DMS79 treated with DMSO at 0.1 percent for 48 hours (cell line): Measurements from ENCODE around the gene MSANTD3.
A peak's percentile ranks its signal among the peaks of the same experiment; 100 is the strongest.
"Not testable (repeated sequence)": the region's sequence is repeated elsewhere in the genome, so short reads cannot be mapped to it uniquely, and the experiment has no call there.

Experiments used
- DNase-seq: peaks from one replicate; lab custom pipeline; 2025; lab: John Stamatoyannopoulos, UW

The MSANTD3 gene

GRCh38 chr9:100428871-100429654 lies 2.1 kb downstream of the MSANTD3 start:
- no peak for DNase-seq

DNA sequence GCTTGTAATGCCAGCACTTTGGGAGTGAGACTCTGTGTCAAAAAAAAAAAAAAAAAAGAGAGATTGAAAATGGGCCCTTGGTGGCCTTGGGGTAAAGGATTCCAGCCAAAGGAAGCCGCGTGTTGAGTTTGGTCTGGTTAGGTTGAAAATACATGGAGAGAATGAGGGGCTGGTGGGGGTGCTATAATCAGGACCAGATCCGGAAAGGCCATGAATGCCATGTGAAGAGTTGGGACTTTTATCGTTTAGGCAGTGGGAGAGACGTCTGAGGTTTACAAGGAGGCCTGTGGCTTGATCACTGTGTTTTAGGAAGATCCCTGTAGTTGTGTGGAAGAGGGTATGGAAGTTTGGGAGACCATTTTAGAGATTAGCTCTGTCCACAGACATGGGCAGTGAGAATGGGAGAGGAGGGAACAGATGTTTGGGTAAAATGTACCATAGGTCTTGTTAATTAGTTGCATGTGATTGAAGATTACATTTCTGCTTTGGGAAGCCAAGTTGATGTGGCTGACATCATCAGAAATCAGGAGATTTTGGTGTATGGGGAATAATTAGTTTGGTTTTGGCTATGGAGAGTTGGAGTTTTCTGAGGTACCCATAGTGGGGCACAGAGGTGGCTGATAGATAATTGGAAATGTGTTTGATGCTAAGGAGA lies 3.5 kb downstream of the MSANTD3 start:
- no peak for DNase-seq

DNA sequence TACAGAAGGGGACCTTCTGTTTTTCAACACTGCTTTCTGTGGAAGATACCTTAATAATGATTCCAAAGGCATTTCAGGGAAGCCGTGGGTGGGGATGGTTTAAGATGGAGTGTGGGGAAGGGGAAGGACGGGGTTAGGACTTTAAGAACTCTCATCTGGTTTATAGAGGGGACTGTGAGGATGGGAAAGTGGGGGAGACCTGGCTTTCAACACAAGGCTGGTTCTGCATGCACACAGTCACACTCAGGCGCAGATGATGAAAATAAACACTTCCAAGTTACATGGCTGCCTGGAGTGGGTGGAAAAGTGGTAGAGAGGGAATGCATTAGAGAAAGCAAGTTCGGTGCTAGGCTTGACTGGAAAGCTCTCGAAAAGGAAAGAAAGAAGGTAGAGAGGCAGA lies 4.9 kb downstream of the MSANTD3 start:
- DNase-seq: peak; percentile 39

- peak; percentile 36 for DNase-seq
Observed at GRCh38 chr9:100432736-100433135, 5.8 kb downstream of the MSANTD3 start.

DNA sequence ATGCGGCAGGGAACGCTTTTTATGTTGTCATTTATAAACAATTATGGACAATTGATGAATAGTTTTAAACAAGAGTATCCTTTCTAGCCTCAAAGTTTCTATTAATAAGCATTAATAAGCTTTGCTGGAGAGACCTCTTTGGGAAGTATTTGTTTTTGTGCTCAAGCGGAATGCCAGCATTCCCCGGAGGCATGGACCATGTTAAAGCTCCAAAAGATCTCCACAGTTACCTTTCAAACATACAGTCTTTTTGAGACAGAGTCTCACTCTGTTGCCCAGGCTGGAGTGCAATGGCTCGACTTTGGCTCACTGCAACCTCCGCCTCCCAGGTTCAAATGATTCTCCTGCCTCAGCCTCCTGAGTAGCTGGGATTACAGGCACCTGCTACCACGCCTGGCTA lies 9.6 kb downstream of the MSANTD3 start:
- DNase-seq: no peak

- DNase-seq: peak; percentile 7
Observed at GRCh38 chr9:100437860-100438805, 11.2 kb downstream of the MSANTD3 start.

- no peak for DNase-seq
Observed at GRCh38 chr9:100440071-100440470, 13.1 kb downstream of the MSANTD3 start.

- DNase-seq: not testable (repeated sequence)
Observed at GRCh38 chr9:100440487-100440886, 13.5 kb downstream of the MSANTD3 start.

- no peak for DNase-seq
Observed at GRCh38 chr9:100441911-100442361, 15.0 kb downstream of the MSANTD3 start.

DNA sequence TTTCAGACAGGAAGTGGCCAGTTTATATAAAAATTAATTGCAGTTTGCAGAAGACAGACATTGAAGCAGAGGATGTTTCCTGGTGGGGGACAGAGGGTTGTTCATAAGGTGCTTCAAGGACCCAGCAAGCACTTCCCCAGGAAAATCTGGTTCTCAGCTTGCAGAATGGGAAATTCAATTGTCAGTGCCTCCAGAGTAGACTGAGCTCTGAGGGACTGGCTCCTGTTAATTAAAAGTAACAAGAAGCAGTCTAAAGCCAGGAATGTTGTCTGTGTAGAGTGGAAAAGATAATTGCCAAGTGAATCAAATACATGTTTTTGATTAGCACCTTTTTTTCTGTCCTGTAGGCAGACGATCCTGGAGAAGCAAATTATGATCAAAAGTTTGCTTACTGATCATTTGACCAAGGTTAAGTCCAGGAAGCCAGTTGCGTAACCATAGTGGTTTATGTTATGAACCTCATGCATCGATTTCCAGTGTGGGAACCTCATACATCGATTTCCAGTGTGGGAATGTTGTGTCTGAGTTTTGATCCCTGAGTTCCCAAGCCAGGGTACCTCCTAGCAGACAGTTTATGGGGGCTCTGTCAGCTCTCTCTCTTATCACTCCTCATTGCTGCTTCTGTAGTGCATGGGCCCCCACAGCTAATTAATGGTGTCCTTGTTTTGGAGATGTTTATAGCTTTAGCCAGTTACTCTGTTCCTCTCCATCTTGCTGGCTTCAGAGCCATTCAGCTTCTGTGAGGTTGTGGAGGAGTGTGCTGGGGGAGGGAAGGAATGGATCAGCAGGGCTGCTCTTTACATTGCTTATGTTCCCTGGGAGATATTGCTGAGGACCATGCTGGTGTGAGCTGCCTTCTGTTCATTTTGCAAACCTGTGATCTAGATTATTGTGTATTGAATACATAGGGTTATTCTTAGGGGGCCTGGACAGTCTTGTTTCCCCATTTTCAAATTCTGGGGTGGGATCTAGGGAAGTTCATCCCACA lies 17.1 kb downstream of the MSANTD3 start:
- DNase-seq: no peak

DNA sequence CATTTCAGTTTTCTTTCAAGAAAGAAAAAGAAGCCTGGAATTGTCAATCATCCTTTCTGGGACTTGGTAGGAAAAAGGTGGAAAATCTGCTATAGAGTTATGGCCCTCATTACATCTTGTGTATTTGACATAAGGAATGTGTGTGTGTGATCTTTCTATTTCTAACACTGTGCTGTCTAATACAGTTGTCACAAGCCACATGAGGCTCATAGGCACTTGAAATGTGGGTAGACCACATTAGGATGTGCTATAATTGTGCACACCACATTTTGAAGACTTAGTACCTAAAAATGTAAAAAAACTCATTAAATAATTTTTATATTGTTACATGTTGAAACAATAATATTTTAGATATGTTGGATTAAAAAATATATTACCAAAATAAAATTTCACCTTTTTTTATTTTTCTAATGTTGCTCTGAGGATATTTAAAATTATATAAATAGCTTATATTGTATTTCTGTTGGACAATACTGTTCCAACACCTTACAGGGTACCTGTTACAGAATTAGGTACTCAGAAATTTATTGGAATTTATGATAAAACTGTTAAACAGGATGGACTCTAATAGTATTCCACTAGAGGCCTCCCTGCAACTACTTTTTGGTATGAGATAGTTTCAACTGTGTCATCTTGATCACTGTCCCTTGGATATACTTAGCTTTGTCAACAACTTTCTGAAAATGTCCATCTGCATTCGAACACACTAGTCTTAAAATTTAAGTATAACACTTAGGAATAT lies 18.4 kb downstream of the MSANTD3 start:
- no peak for DNase-seq

- no peak for DNase-seq
Observed at GRCh38 chr9:100445903-100446549, 19.1 kb downstream of the MSANTD3 start.

DNA sequence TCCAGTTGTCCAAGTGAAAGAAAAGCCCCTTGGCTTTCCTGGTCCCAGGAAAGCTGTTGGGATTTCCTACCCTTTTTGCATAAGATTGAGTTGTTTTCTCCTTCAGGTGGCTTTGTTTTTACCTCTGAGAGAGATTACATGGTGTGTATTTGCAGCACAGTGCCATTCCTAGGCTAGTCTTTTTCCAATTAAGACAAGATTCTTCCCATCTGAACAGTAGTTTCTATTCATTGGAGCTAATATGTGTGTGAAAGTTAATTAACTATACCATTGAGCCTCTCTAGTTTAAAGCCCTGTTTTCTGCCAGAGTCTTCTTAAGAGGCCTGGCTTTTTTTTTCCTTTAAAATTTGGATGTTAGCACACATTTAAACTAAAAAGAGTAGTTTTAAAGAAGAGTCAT lies 20.1 kb downstream of the MSANTD3 start:
- DNase-seq: no peak

DNA sequence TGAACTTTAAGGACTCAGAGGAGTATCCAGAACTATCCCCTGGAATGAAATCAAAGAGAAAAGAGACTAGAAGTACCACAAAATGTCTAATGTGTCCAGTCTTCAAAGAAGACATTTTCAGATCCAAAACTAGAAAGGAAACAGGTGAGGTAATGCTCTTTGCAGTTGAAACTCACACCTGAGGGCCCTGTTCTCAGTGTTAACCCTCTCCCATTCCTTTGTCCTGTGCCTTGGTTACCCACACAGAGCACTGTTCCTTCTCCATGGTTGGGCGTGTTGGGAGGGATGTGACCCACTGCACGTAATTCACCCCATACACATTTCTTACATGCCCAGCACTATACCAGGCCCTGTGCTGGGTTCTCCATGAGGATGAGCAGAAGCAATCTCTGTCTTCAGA lies 21.3 kb downstream of the MSANTD3 start:
- DNase-seq: no peak

DNA sequence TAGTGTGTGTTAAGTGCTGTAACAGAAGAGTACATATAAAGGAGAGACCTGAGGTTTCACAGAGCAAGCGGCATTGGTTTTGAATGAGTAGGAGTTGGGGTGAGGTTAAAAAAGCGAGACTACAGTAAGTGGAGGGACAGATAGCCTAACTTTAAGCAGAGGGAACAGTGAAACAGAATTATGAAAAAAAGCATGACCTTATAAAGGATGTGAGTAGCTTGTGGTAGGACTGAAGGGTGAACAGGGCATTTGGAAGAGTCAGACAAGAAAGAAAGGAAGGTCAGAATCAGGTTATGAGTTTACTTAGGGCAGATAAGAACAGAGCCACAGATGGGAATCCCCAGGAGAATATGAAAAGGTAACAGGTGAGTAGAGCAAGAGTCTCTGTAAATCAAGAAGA lies 22.5 kb downstream of the MSANTD3 start:
- DNase-seq: no peak

DNA sequence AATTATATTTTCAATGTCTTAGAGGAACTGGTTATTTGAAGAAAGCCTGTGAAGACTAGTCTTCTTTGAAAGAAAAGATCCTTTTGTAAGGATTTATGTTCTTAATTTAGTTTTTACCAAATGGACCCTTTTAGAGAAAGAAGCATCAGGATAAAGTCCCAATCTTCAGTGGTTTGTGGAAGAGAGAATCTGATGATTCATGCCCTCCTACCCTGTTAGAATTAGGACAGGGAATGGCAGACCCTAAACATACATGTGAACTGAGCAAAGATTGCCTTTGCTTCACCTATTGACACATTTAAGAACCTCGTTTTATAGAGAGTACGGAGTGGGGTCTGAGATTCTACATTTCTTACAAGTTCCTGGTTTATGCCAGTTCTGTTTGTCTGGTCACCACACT lies 26.0 kb downstream of the MSANTD3 start:
- DNase-seq: no peak

DNA sequence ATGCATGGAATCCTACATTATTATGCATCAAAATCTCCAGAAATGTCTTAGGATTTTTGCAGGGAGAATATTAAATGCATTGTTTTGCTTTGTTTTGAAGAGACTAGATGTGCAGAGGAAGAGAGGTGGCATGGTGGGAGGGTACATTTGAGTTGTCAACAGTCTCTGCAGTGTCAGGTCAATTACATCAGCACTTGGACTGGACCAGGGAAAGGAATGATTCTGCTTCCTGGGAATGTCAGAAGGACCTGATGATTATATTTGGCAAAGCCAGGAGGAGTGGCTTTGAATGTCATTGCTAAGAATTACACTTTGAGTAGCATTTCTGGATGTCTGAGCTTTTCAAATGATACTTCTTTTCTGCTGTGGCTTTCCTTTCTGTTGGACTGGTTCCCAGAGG lies 28.5 kb downstream of the MSANTD3 start:
- no peak for DNase-seq

- DNase-seq: no peak
Observed at GRCh38 chr9:100457517-100457916, 30.6 kb downstream of the MSANTD3 start.

GRCh38 chr9:100459963-100460362 lies 33.0 kb downstream of the MSANTD3 start:
- DNase-seq: no peak

DNA sequence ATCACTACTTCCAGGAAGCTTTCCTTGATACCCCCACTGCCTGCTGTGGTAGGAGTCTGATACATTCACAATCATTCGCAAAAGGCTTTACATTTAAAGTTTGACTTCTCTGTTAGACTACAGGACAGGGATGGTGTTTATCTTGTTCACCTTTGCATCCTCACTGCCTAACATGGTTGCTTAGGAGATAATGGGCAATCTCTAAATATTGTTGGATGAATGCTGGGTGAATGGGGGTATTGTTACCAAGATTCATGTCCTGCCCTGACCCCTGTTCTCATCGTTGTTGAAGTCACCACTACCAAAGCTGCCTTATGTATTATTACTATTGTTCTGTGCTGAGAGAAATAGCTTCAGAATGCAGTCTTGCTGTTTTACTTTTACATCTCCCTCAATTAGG lies 38.3 kb downstream of the MSANTD3 start:
- DNase-seq: no peak
